ENCODE measurements around the gene AMOTL2. TPM values are rescaled to one million over a fixed set of nuclear protein-coding genes. Genes with fewer than 3 reads are reported as not detected.

The AMOTL2 gene
- 4.8 TPM for polyA plus RNA-seq (2012; ENCODE audit: insufficient read length, low read depth)

DNA sequence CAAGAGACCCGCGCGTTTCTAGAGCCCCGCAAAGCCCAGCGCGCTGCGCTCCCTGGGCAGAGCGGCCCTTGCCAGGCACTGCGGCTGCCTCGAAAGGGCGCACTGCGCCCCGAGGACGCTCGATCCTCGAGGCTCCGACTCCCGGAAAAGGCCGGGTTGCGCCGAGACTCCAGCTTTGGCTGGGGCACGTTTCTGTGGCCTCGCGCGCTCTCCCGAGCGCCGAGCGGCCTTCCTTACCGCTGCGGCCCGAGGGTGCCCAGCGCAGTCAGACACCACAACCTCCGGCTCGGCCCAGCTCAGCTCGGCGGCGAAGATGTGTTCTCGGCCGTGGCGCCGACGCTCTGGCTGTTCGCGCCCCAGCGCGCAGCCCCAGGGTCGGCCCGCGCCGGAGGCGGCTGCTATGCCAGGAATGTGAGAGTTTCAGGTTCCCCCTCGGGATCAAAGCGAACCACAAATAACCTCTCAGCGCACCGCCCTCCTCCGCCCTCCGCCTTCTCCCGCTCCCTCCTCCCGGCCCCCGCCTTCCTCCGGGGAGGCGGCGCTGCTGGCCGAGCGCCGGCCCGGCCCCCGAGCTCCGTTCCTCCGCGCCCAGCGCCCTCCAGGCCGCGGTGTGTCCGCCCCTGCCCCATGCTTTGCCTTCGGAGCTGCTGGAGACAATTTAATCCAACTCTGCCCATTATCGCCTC is at the start of gene AMOTL2:
AMOTL2 (minus strand) TSS at position 343 of the 686 bp plus-strand sequence. CDS start 3,014 bp downstream, outside the sequence.
- TF ChIP-seq POLR2AphosphoS5 (IDR thresholded peaks at IDR 0.05; ENCODE audit: low read depth, low read length) (no peak), FOXP2 (optimal IDR thresholded peaks at IDR 0.05; ENCODE audit: borderline replicate concordance, extremely low read depth, extremely low read length, insufficient read depth) (peak; percentile 13)

DNA sequence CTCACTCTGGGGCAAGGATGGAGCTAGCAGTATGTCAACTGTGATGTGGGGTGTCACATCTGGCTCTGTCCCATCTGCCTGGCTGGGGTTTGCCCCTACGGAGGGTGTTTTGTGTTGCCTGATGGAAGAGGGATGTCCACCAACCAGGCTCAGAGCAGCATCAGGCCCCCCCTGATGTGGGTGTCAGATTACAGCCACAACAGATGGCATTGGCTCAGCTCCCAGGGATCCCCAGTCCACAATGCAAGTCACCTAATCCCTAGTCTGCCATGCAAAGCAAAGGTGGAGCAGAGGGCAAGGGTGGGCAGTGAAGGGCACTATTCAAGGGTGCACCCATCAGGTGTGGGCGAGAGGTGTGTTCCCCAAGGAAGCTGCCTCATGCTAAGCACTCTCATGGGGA is 48.9 kb upstream of the AMOTL2 start:
- TF ChIP-seq FOXP2 (optimal IDR thresholded peaks at IDR 0.05; ENCODE audit: borderline replicate concordance, extremely low read depth, extremely low read length, insufficient read depth) = no peak
- no peak for TF ChIP-seq SIN3A (IDR thresholded peaks at IDR 0.05; ENCODE audit: borderline replicate concordance, insufficient read depth, low read length)
- TF ChIP-seq POLR2AphosphoS5 (IDR thresholded peaks at IDR 0.05; ENCODE audit: low read depth, low read length) = no peak
- TF ChIP-seq, protein P1, sequence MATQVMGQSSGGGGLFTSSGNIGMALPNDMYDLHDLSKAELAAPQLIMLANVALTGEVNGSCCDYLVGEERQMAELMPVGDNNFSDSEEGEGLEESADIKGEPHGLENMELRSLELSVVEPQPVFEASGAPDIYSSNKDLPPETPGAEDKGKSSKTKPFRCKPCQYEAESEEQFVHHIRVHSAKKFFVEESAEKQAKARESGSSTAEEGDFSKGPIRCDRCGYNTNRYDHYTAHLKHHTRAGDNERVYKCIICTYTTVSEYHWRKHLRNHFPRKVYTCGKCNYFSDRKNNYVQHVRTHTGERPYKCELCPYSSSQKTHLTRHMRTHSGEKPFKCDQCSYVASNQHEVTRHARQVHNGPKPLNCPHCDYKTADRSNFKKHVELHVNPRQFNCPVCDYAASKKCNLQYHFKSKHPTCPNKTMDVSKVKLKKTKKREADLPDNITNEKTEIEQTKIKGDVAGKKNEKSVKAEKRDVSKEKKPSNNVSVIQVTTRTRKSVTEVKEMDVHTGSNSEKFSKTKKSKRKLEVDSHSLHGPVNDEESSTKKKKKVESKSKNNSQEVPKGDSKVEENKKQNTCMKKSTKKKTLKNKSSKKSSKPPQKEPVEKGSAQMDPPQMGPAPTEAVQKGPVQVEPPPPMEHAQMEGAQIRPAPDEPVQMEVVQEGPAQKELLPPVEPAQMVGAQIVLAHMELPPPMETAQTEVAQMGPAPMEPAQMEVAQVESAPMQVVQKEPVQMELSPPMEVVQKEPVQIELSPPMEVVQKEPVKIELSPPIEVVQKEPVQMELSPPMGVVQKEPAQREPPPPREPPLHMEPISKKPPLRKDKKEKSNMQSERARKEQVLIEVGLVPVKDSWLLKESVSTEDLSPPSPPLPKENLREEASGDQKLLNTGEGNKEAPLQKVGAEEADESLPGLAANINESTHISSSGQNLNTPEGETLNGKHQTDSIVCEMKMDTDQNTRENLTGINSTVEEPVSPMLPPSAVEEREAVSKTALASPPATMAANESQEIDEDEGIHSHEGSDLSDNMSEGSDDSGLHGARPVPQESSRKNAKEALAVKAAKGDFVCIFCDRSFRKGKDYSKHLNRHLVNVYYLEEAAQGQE (IDR thresholded peaks at IDR 0.05; ENCODE audit: insufficient read depth in 1 of 2, low read depth in 2 of 2, low read length in 2 of 2) = no peak
- no peak for TF ChIP-seq TAF1 (IDR thresholded peaks at IDR 0.05; ENCODE audit: borderline replicate concordance, insufficient read depth, low read length)

DNA sequence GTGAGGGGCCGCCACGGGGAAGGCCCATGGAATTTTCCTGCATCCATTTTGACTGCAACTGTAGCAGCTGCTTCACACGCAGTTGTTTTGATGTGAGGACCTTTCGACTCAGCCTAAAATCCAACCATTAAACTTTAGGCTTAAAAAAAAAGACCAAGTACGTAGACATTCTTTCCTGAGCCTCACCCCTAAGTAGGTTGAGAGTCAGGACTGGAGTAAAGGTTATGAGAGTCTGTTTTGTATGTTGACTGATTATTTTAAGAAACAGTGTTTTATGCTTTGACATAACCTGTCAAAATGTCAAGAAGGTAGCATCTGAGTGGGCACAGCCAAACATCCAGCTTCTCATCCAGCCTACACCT is 45.7 kb upstream of the AMOTL2 start:
- TF ChIP-seq SIN3A (IDR thresholded peaks at IDR 0.05; ENCODE audit: borderline replicate concordance, insufficient read depth, low read length) = no peak
- TF ChIP-seq, protein P1 (IDR thresholded peaks at IDR 0.05; ENCODE audit: insufficient read depth in 1 of 2, low read depth in 2 of 2, low read length in 2 of 2) = no peak
- TF ChIP-seq FOXP2 (optimal IDR thresholded peaks at IDR 0.05; ENCODE audit: borderline replicate concordance, extremely low read depth, extremely low read length, insufficient read depth) = no peak
- TF ChIP-seq TAF1 (IDR thresholded peaks at IDR 0.05; ENCODE audit: borderline replicate concordance, insufficient read depth, low read length) = no peak
- no peak for TF ChIP-seq POLR2AphosphoS5 (IDR thresholded peaks at IDR 0.05; ENCODE audit: low read depth, low read length)

DNA sequence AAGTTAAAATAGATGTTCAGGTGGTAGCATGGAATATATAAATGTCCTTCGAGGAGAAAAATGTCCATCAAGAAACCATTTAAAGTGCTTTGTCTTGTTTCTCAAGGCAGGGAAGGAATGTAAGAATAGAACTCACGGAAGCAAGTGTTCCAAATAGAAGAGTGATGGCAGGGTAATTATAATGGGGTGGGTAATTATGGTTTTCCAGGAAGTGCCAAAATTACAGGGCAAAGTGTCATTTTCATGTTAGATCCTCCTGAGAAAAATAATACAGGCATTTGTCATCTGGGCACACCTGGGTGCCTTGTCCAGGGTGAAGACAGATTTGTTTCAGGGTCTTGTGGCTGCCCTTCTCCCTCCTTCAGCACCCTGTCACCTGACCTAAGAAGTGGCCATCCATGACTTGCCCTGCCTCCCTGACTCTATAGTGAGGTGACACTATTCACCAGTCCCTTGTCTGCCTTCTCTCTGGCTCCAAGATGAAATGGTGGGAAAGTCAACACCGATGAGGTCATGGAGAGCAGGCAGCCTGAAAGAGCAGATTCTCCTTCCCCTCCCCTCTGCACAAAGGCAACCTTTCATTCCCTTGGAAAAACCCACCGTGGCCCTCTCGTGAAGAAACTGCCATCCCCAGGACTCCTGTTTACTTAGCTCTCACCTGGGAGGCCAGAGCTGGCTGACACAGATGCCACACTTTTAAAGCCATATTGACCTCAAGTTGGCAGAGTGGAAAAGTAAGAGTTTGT is 45.1 kb upstream of the AMOTL2 start:
- TF ChIP-seq SIN3A (IDR thresholded peaks at IDR 0.05; ENCODE audit: borderline replicate concordance, insufficient read depth, low read length) (no peak), POLR2AphosphoS5 (IDR thresholded peaks at IDR 0.05; ENCODE audit: low read depth, low read length) (no peak), TAF1 (IDR thresholded peaks at IDR 0.05; ENCODE audit: borderline replicate concordance, insufficient read depth, low read length) (no peak), FOXP2 (optimal IDR thresholded peaks at IDR 0.05; ENCODE audit: borderline replicate concordance, extremely low read depth, extremely low read length, insufficient read depth) (no peak)
- TF ChIP-seq, protein P1 (IDR thresholded peaks at IDR 0.05; ENCODE audit: insufficient read depth in 1 of 2, low read depth in 2 of 2, low read length in 2 of 2) = no peak

DNA sequence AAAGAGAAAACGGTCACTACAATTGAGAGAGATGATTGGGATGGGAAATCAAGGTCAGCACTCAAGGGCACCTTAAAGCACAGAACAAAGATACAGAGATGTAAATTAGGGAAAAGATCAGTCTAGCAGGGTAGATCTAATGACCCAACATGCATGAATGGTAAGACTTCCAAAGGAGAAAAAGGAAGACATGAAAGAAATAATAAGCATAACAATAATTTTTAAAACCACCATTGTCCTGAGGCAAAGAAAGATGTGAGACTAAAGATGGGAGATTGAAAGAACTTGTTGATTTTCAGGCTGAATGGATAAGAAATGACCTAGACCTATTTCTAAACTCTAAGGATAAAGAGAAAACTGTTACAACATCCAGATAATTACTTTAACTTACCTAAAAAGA is 34.8 kb upstream of the AMOTL2 start:
- TF ChIP-seq SIN3A (IDR thresholded peaks at IDR 0.05; ENCODE audit: borderline replicate concordance, insufficient read depth, low read length) = no peak
- no peak for TF ChIP-seq POLR2AphosphoS5 (IDR thresholded peaks at IDR 0.05; ENCODE audit: low read depth, low read length)
- TF ChIP-seq, protein P1 (IDR thresholded peaks at IDR 0.05; ENCODE audit: insufficient read depth in 1 of 2, low read depth in 2 of 2, low read length in 2 of 2) = no peak
- no peak for TF ChIP-seq TAF1 (IDR thresholded peaks at IDR 0.05; ENCODE audit: borderline replicate concordance, insufficient read depth, low read length)
- TF ChIP-seq FOXP2 (optimal IDR thresholded peaks at IDR 0.05; ENCODE audit: borderline replicate concordance, extremely low read depth, extremely low read length, insufficient read depth) = no peak

Data from PFSK-1 (cell line).